CD1c-positive myeloid dendritic cell (primary cell): ENCODE data around the gene JRKL.
"Not testable (repeated sequence)": the region's sequence is repeated elsewhere in the genome, so short reads cannot be mapped to it uniquely, and the experiment has no call there.

Experiments
- DNase-seq: peaks from one replicate; pipeline ENCODE4 v3.0.0-alpha.2; 2016; ENCODE audit errors: extremely low spot score

JRKL gene

GRCh38 chr11:96394773-96395172 is 5.0 kb downstream of the JRKL start:
- no peak for DNase-seq

- no peak for DNase-seq
These were observed 6.8 kb downstream of the JRKL start for GRCh38 chr11:96396637-96397036.

- no peak for DNase-seq
These were observed 8.1 kb downstream of the JRKL start for GRCh38 chr11:96397863-96398262.

GRCh38 chr11:96400697-96401096 is 10.9 kb downstream of the JRKL start:
- DNase-seq, result no peak

GRCh38 chr11:96411412-96411811 is 21.6 kb downstream of the JRKL start:
- DNase-seq, result not testable (repeated sequence)

- DNase-seq, result no peak
These were observed 23.1 kb downstream of the JRKL start for GRCh38 chr11:96412761-96413381.

GRCh38 chr11:96413408-96413807 is 23.6 kb downstream of the JRKL start:
- DNase-seq, result no peak

GRCh38 chr11:96424693-96425092 is 34.9 kb downstream of the JRKL start:
- DNase-seq, result no peak

GRCh38 chr11:96430668-96431067 is 40.9 kb downstream of the JRKL start:
- DNase-seq, result no peak

GRCh38 chr11:96432654-96433053 is 42.8 kb downstream of the JRKL start:
- DNase-seq, result not testable (repeated sequence)
